WTC11 (cell line): Measurements from ENCODE around the gene GALR2. TPM values are rescaled to one million over a fixed set of nuclear protein-coding genes. Genes with fewer than 3 reads are reported as not detected.

Experiments
- ATAC-seq: fragments of 200-7000 bp; cut with Tn5 transposase; 2 replicates; pipeline ENCODE4 v1.10.0; 2021; ENCODE audit warnings: mild to moderate bottlenecking, moderate library complexity
- CTCF ChIA-PET: fragments of 300-600 bp; sonication (Branson Sonifier 250); formaldehyde crosslinking; loops from one replicate; lab custom pipeline; 2021; ENCODE audit warnings: antibody characterized with exemption; lab: Charles Lee
- POLR2A ChIA-PET: fragments of 350-600 bp; sonication (Branson Sonifier 250); formaldehyde crosslinking; loops from one replicate; lab custom pipeline; 2021; ENCODE audit warnings: antibody characterized with exemption; lab: Charles Lee
- DNase-seq: peaks from one replicate; pipeline ENCODE4 v3.0.0; 2021; ENCODE audit warnings: low spot score
- H3K27ac Mint-ChIP-seq: 2 replicates; pipeline ENCODE4 v1.8.0; 2021; ENCODE audit warnings: mixed read lengths
- H3K27me3 Mint-ChIP-seq: 2 replicates; pipeline ENCODE4 v1.8.0; 2021; ENCODE audit warnings: low read depth, mild to moderate bottlenecking, moderate library complexity, mixed read lengths
- H3K36me3 Mint-ChIP-seq: 2 replicates; pipeline ENCODE4 v1.8.0; 2021; ENCODE audit warnings: mixed read lengths
- H3K4me1 Mint-ChIP-seq: 2 replicates; pipeline ENCODE4 v1.8.0; 2022; ENCODE audit warnings: mixed read lengths
- H3K4me3 Mint-ChIP-seq: 2 replicates; pipeline ENCODE4 v1.8.0; 2021; ENCODE audit warnings: mild to moderate bottlenecking, moderate library complexity, mixed read lengths
- H3K9me3 Mint-ChIP-seq: 2 replicates; pipeline ENCODE4 v1.8.0; 2021; ENCODE audit warnings: mixed read lengths
- ATF2 ChIP-seq: sonication (generic); formaldehyde crosslinking; IDR thresholded peaks from 2 replicates; pipeline ENCODE4 v1.8.1; 2022; ENCODE audit warnings: low read depth, missing genetic modification reagents, borderline replicate concordance
- GTF2I ChIP-seq: fragments of 250-450 bp; sonication (Bioruptor Pico); conservative IDR thresholded peaks from 2 replicates; pipeline ENCODE4 v1.4.0; 2021; ENCODE audit warnings: mild to moderate bottlenecking
- KAT7 ChIP-seq: sonication (generic); formaldehyde crosslinking; IDR thresholded peaks from 2 replicates; pipeline ENCODE4 v1.8.1; 2023; ENCODE audit warnings: missing genetic modification reagents, mild to moderate bottlenecking, borderline replicate concordance
- OVOL2 ChIP-seq: fragments of 250-450 bp; sonication (Bioruptor Pico); IDR thresholded peaks from 2 replicates; pipeline ENCODE4 v1.9.0; 2021; ENCODE audit warnings: mild to moderate bottlenecking, borderline replicate concordance
- RELA ChIP-seq: sonication (generic); formaldehyde crosslinking; IDR thresholded peaks from 2 replicates; pipeline ENCODE4 v1.8.1; 2022; ENCODE audit warnings: missing genetic modification reagents, mild to moderate bottlenecking, borderline replicate concordance
- SP1 ChIP-seq: sonication (generic); formaldehyde crosslinking; conservative IDR thresholded peaks from 2 replicates; pipeline ENCODE4 v1.8.1; 2022; ENCODE audit warnings: missing genetic modification reagents
- TCF7 ChIP-seq: sonication (generic); formaldehyde crosslinking; IDR thresholded peaks from 2 replicates; pipeline ENCODE4 v1.8.0; 2022; ENCODE audit warnings: mild to moderate bottlenecking, low read depth, missing genetic modification reagents, moderate library complexity
- TEAD4 ChIP-seq: sonication (generic); formaldehyde crosslinking; IDR thresholded peaks from 2 replicates; pipeline ENCODE4 v1.8.0; 2022; ENCODE audit warnings: mild to moderate bottlenecking, missing genetic modification reagents
- microRNA-seq: library from miRNA; unstranded; fragments of <30 nt; microRNA quantifications from one replicate; pipeline ENCODE4 v1.2.0, GENCODE V29; 2022; ENCODE audit warnings: borderline number of aligned reads
- total RNA-seq: library from RNA; stranded (reverse); gene quantifications from 3 replicates; pipeline ENCODE4 v1.2.3, GENCODE V29; 2021
- TF ChIP-seq, protein P1 (sequence below): fragments of 200-600 bp; IDR thresholded peaks from 2 replicates; pipeline ENCODE4 v1.8.0; 2022; ENCODE audit warnings: antibody characterized with exemption
- TF ChIP-seq, protein P2 (sequence below): sonication (generic); formaldehyde crosslinking; IDR thresholded peaks from 2 replicates; pipeline ENCODE4 v1.8.1; 2022; ENCODE audit warnings: mild to moderate bottlenecking, missing genetic modification reagents, moderate library complexity, borderline replicate concordance
- TF ChIP-seq, protein P3 (sequence below): sonication (generic); formaldehyde crosslinking; IDR thresholded peaks from 2 replicates; pipeline ENCODE4 v1.8.0; 2023; ENCODE audit warnings: missing genetic modification reagents

GALR2 gene
- total RNA-seq, 1 experiment from 2014 or later = 2.9 TPM

- ATAC-seq (no peak), DNase-seq (no peak)
- Mint-ChIP-seq H3K36me3 (no peaks in the 10 kb centered on the region), H3K4me1 (peaks cover 32% of the 10 kb centered on the region), H3K27ac (no peak overlapping the region), H3K27me3 (peaks cover 7% of the 10 kb centered on the region), H3K9me3 (no peaks in the 10 kb centered on the region), H3K4me3 (no peak overlapping the region)
- ChIA-PET POLR2A (no interaction called here), CTCF (interaction anchor here (0.8 to 10.4 kb wide), 11 partner anchors 9 to 154 kb away, joined by 3 to 176 read pairs (median 7); partner anchors contain the start of gene FOXJ1)
- TF ChIP-seq GTF2I (CRISPR knock-in tag) = no peak
- TF ChIP-seq TEAD4 = no peak
- no peak for TF ChIP-seq TCF7 (CRISPR knock-in tag)
- no peak for TF ChIP-seq ATF2 (CRISPR knock-in tag)
- TF ChIP-seq, protein P1, sequence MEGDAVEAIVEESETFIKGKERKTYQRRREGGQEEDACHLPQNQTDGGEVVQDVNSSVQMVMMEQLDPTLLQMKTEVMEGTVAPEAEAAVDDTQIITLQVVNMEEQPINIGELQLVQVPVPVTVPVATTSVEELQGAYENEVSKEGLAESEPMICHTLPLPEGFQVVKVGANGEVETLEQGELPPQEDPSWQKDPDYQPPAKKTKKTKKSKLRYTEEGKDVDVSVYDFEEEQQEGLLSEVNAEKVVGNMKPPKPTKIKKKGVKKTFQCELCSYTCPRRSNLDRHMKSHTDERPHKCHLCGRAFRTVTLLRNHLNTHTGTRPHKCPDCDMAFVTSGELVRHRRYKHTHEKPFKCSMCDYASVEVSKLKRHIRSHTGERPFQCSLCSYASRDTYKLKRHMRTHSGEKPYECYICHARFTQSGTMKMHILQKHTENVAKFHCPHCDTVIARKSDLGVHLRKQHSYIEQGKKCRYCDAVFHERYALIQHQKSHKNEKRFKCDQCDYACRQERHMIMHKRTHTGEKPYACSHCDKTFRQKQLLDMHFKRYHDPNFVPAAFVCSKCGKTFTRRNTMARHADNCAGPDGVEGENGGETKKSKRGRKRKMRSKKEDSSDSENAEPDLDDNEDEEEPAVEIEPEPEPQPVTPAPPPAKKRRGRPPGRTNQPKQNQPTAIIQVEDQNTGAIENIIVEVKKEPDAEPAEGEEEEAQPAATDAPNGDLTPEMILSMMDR = no peak
- TF ChIP-seq, protein P2, sequence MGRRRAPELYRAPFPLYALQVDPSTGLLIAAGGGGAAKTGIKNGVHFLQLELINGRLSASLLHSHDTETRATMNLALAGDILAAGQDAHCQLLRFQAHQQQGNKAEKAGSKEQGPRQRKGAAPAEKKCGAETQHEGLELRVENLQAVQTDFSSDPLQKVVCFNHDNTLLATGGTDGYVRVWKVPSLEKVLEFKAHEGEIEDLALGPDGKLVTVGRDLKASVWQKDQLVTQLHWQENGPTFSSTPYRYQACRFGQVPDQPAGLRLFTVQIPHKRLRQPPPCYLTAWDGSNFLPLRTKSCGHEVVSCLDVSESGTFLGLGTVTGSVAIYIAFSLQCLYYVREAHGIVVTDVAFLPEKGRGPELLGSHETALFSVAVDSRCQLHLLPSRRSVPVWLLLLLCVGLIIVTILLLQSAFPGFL (CRISPR knock-in tag) = no peak
- TF ChIP-seq RELA (CRISPR knock-in tag) = no peak
- TF ChIP-seq OVOL2 (CRISPR knock-in tag) = no peak
- TF ChIP-seq, protein P3, sequence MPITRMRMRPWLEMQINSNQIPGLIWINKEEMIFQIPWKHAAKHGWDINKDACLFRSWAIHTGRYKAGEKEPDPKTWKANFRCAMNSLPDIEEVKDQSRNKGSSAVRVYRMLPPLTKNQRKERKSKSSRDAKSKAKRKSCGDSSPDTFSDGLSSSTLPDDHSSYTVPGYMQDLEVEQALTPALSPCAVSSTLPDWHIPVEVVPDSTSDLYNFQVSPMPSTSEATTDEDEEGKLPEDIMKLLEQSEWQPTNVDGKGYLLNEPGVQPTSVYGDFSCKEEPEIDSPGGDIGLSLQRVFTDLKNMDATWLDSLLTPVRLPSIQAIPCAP (CRISPR knock-in tag) = no peak
- TF ChIP-seq SP1 (CRISPR knock-in tag) = no peak
- TF ChIP-seq KAT7 (CRISPR knock-in tag) = no peak
Observed at GRCh38 chr17:76125922-76126321, 51.3 kb downstream of the GALR2 start.

Small RNA genes within 50 kb of the gene (microRNA-seq; reads per million reads assigned to microRNA genes)
- gene MIR6868 = 1.0 reads per million

Other genes starting within 250 kb of the GALR2 start
- 12.1 to 13.8 TPM (median 13.1 TPM) in 3 replicates for gene UNC13D, start 230.4 kb upstream of the GALR2 start, total RNA-seq
- 64.3 to 69.4 TPM (median 68.8 TPM) in 3 replicates for gene WBP2, start 219.4 kb upstream of the GALR2 start, total RNA-seq
- gene TRIM47, start 196.2 kb upstream of the GALR2 start, total RNA-seq = 4.4 to 10.0 TPM (median 6.8 TPM) in 3 replicates
- 51.3 to 56.4 TPM (median 51.4 TPM) in 3 replicates for gene TRIM65, start 177.8 kb upstream of the GALR2 start, total RNA-seq
- 107 to 146 TPM (median 116 TPM) in 3 replicates for gene MRPL38, start 169.9 kb upstream of the GALR2 start, total RNA-seq
- gene FBF1, start 133.7 kb upstream of the GALR2 start, total RNA-seq = 19.8 to 23.7 TPM (median 21.0 TPM) in 3 replicates
- 32.4 to 40.9 TPM (median 32.5 TPM) in 3 replicates for gene ACOX1, start 95.6 kb upstream of the GALR2 start, total RNA-seq
- 15.6 to 18.4 TPM (median 17.2 TPM) in 3 replicates for gene TEN1, start 95.5 kb upstream of the GALR2 start, total RNA-seq
- 9.5 to 11.3 TPM (median 10.2 TPM) in 3 replicates for gene CDK3, start 73.9 kb upstream of the GALR2 start, total RNA-seq
- gene EVPL, start 47.5 kb upstream of the GALR2 start, total RNA-seq = 0.46 to 1.3 TPM (median 0.62 TPM) in 3 replicates
- gene SRP68, start 2.3 kb upstream of the GALR2 start, total RNA-seq = 80.5 to 90.7 TPM (median 82.0 TPM) in 3 replicates
- gene ZACN, start 4.4 kb downstream of the GALR2 start, total RNA-seq = 0.07 to 0.28 TPM (median 0.11 TPM) in 3 replicates
- 90.0 to 126 TPM (median 96.2 TPM) in 3 replicates for gene EXOC7, start 29.0 kb downstream of the GALR2 start, total RNA-seq
- gene FOXJ1, start 66.5 kb downstream of the GALR2 start, total RNA-seq = 6.2 to 11.8 TPM (median 6.8 TPM) in 3 replicates
- gene RNF157, start 165.7 kb downstream of the GALR2 start, total RNA-seq = 11.2 to 15.1 TPM (median 13.7 TPM) in 3 replicates
- 24.4 to 30.3 TPM (median 28.2 TPM) in 3 replicates for gene UBALD2, start 190.6 kb downstream of the GALR2 start, total RNA-seq
- gene QRICH2, start 233.5 kb downstream of the GALR2 start, total RNA-seq = 1.5 to 3.2 TPM (median 2.7 TPM) in 3 replicates